ENCODE data around the gene GHR.

GRCh38 chr5:42495914-42496313, 72.7 kb downstream of the GHR start:
- no peak for TF ChIP-seq CTCF (conservative IDR thresholded peaks at IDR 0.05; ENCODE audit: low read depth, low read length)
- no peak for TF ChIP-seq EZH2 (IDR thresholded peaks at IDR 0.05; ENCODE audit: borderline replicate concordance, low read depth, low read length, poor library complexity, severe bottlenecking)
